NCI-H524 treated with DMSO at 0.1 percent for 48 hours (cell line): ENCODE results near the gene RCAN2.

Experiments
- DNase-seq: peaks from one replicate; lab custom pipeline; 2025; lab: John Stamatoyannopoulos, UW

RCAN2 gene

GRCh38 chr6:46290421-46291274, 200.6 kb downstream of the RCAN2 start:
- DNase-seq: no peak

GRCh38 chr6:46289898-46290297, 201.4 kb downstream of the RCAN2 start:
- DNase-seq: no peak

DNA sequence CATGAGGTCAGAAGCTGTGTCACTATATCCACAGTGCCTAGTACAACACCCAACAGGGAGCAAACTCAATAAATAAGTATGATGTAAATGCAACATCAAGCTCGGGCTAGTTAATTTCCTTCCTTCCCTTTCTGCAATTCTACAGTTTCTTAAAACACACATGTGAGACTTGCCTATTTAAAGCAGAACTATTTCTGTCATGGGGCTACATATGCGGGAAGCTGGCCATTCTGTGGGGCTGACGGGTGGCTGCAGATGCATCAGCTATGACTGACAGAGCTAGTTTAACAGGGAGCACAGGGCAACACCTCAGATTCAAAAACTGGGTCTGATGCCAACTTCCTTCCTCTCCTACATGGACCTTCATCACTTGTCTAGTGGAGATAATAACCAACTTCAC, 202.4 kb downstream of the RCAN2 start:
- no peak for DNase-seq

DNA sequence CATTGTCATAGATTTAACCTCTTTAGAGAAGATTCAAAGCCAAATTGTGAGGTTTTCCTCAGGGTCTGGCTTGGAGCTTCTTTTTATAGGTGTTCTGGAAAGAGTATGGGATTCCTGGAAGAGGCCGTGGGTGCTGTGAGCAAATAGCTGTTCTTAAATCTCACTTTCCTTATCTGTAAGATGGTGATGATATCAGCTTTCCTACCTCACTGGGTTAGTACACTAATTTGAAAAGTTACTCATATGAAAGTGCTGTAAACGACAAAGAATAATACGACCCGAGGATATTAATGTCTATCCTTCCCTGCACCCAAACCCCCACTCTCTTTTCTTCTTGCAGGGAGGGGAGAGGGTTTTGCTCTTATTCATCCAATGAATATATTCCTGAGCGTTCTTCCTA, 203.6 kb downstream of the RCAN2 start:
- DNase-seq: no peak

DNA sequence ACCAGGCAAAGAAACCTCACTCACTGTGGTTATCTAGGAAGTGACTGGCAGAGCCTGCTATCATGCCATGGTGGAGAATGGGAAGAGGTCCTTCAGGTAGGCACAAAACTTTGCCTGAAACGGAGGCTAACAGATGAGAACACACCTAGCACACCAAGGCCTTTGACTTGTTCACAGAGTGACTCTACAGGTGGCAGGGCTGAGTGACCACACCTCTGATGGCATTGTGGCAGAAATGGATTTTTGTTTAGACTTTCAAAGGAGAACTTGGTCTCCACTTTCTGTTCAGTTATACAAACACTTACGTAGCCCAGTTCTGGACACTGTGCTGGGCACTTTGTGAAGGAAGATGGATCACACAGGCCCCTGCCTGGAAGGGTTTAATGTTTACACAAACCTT, 204.2 kb downstream of the RCAN2 start:
- no peak for DNase-seq

GRCh38 chr6:46284475-46284874, 206.8 kb downstream of the RCAN2 start:
- DNase-seq: no peak

GRCh38 chr6:46281110-46281509, 210.1 kb downstream of the RCAN2 start:
- no peak for DNase-seq

GRCh38 chr6:46279874-46280273, 211.4 kb downstream of the RCAN2 start:
- no peak for DNase-seq

GRCh38 chr6:46276576-46277142, 214.6 kb downstream of the RCAN2 start:
- no peak for DNase-seq

- DNase-seq: no peak
Observed at GRCh38 chr6:46274502-46274901, 216.7 kb downstream of the RCAN2 start.

DNA sequence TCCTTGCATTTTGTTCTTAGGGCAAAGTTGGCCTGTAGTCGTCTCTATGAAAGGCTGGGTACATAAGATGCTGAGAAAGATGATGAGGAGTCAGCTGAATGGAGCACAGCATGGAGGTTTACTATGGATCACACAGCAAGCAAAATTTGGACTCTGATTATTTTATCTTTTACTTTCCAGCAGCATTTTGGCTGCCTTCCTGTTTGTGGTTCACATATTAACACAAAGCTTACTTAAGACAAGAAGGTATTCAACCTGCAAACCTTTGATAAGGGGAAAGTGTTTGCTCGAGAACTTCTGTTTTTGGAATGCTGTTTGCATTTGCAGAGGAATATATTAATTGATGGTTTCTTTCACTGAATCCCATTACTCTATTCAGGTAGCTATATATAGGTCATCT, 217.3 kb downstream of the RCAN2 start:
- no peak for DNase-seq

DNA sequence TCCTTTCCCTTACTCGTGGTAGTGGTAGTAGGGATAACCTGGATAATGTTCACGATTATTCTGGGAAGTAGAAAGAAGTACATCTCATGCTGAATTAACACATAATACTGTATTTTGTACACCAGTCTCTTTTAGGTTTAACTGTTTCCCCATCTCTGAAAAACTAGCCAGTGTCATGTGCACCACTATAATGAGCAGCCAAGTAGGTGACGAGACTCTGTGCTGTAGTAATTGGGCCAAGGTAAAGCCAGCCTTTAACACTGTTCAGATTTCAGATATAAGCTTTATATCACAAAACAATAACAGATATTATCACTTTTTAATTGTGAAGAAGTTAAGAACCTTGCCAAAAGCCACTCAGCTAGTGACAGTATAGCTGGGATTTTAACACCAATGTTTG, 219.5 kb downstream of the RCAN2 start:
- no peak for DNase-seq

GRCh38 chr6:46271107-46271506, 220.1 kb downstream of the RCAN2 start:
- DNase-seq: no peak

DNA sequence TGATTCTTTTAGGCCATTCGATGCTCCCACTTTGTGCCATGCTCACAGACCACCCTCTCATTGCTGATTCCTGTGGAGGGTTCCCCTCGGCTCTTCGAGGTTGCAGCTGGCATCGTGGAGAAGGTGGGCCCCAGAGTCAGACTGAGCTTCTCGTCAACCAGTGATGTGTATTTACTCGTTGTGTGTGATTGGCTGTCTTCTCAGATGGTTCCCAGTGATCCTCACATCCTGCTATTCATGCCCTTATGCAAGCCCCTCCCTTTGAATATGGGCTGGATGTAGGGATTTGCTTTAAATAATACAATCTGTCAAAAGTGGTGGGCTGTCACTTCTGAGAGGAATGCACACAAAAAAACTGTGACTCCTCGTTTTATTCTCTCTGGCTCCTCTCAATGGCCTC, 220.9 kb downstream of the RCAN2 start:
- DNase-seq: no peak

- no peak for DNase-seq
Observed at GRCh38 chr6:46269447-46270229, 221.6 kb downstream of the RCAN2 start.

GRCh38 chr6:46267515-46267914, 223.7 kb downstream of the RCAN2 start:
- no peak for DNase-seq

GRCh38 chr6:46265373-46265772, 225.9 kb downstream of the RCAN2 start:
- no peak for DNase-seq

GRCh38 chr6:46263707-46264086, 227.6 kb downstream of the RCAN2 start:
- no peak for DNase-seq

GRCh38 chr6:46262928-46263706, 228.1 kb downstream of the RCAN2 start:
- no peak for DNase-seq

GRCh38 chr6:46258249-46258648, 233.0 kb downstream of the RCAN2 start:
- no peak for DNase-seq

DNA sequence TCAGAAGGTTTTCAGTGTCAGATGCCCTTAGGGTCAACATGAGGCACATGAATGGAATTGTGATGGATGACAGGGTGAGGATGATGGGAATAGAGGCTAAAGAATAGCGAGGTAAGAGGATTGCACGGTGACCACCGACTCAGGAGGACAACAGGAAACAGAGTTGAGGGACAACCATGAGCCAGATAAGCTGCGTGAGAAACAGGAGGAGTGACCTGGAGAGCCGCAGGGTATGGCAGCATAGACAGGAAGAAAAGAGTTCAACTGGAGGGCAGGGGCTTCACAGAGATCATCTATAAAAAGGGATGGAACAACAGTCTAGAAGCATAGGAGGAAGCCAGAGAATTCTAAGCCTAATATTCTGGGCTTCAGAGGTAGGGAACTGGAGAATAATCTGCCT, 235.7 kb downstream of the RCAN2 start:
- no peak for DNase-seq

DNA sequence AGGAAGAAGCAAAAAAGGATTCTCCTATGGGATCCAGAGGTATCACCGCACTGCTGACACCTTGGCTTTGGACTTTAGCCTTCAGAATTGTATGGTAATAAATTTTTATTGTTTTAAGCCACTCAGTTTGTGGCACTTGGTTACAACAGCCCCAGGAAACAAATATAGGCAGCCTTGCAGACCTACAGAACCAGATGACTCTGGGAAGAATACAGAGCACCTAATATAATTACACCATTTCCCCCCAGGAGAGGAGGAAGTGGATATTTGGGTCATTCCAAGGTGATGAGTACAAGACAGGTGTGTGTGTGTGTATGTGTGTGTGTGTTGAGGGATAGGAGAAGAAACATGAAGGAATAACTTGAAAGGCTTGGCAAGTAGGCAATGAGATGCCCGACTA, 236.3 kb downstream of the RCAN2 start:
- no peak for DNase-seq
